Measurements from ENCODE around the gene NTF3.

DNA sequence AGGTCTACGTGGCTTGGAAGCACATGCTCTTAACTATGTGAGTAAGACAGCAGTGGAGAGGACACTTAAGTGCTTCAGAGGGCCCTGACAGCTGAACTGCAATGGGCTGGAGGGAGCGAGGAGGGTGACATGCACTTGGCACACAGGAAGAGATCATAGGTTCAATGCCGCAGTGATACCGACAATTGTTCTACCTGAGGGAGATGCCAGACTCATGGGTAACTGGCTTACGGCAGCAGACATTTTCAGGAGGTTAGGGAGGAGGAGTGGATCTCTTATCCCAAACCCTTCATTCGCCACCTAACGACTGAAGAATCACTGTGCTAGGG is 68.4 kb downstream of the NTF3 start:
- TF ChIP-seq CTCF (conservative IDR thresholded peaks at IDR 0.05; ENCODE audit: low read length) (no peak), EZH2phosphoT487 (IDR thresholded peaks at IDR 0.05; ENCODE audit: borderline replicate concordance) (no peak)

All from Loucy (cell line).